HEK293 (cell line): ENCODE results near the gene PTPRH.
A peak's percentile ranks its signal among the peaks of the same experiment; 100 is the strongest.

ENCODE experiments used
- CTCF ChIA-PET: fragments of 350-600 bp; formaldehyde crosslinking; extraction: SDS; loops from one replicate; lab custom pipeline; 2021; ENCODE audit warnings: antibody characterized with exemption; lab: Yijun Ruan, JAX
- POLR2A ChIA-PET: fragments of 300-600 bp; formaldehyde crosslinking; extraction: SDS; loops from one replicate; lab custom pipeline; 2020; ENCODE audit warnings: antibody characterized with exemption, inconsistent platforms; lab: Yijun Ruan, JAX
- H3K27ac ChIP-seq: fragments of 200-500 bp; sonication (Bioruptor generic); 2 replicates; pipeline ENCODE4 v1.5.1; 2014; ENCODE audit warnings: low read depth, low read length, control low read depth, inconsistent platforms; ENCODE audit errors: extremely low read depth
- H3K36me3 ChIP-seq, 2 experiments: fragments of 200-500 bp in 1 of 2; sonication (Bioruptor generic) in 1 of 2; 1 replicate in 1 of 2; 2 replicates in 1 of 2; pipeline ENCODE4 v1.5.1; 2014 to 2017; ENCODE audit warnings: inconsistent platforms in 2 of 2, low read length in 2 of 2; ENCODE audit not compliant: control insufficient read depth in 2 of 2, insufficient read depth in 1 of 2
- H3K4me1 ChIP-seq: fragments of 200-500 bp; sonication (Bioruptor generic); 2 replicates; pipeline ENCODE4 v1.5.1; 2014; ENCODE audit warnings: mild to moderate bottlenecking, low read length, inconsistent platforms; ENCODE audit not compliant: control insufficient read depth, insufficient read depth
- H3K4me3 ChIP-seq: 2 replicates; pipeline ENCODE4 v1.5.1; 2011; ENCODE audit warnings: low read depth, mild to moderate bottlenecking, control low read depth, low read length, moderate library complexity
- H3K9me3 ChIP-seq: fragments of 200-500 bp; sonication (Bioruptor generic); 2 replicates; pipeline ENCODE4 v1.5.1; 2014; ENCODE audit warnings: low read depth, low read length, inconsistent platforms; ENCODE audit not compliant: control insufficient read depth, insufficient read depth
- KLF1 ChIP-seq: fragments of 450-650 bp; formaldehyde crosslinking; IDR thresholded peaks from 2 replicates; pipeline ENCODE4 v1.5.1; 2016; ENCODE audit warnings: missing biosample characterization, missing genetic modification characterization
- REST ChIP-seq: fragments of 450-650 bp; formaldehyde crosslinking; IDR thresholded peaks from 2 replicates; pipeline ENCODE4 v1.5.1; 2016; ENCODE audit warnings: missing biosample characterization, missing genetic modification characterization
- SALL2 ChIP-seq: fragments of 450-650 bp; formaldehyde crosslinking; IDR thresholded peaks from 2 replicates; pipeline ENCODE4 v1.5.0; 2017; ENCODE audit warnings: missing biosample characterization, mild to moderate bottlenecking, missing genetic modification characterization, borderline replicate concordance
- ZBTB10 ChIP-seq: fragments of 450-650 bp; formaldehyde crosslinking; IDR thresholded peaks from 2 replicates; pipeline ENCODE4 v1.5.1; 2016; ENCODE audit warnings: missing biosample characterization, missing genetic modification characterization
- ZFP3 ChIP-seq: fragments of 450-650 bp; formaldehyde crosslinking; IDR thresholded peaks from 2 replicates; pipeline ENCODE4 v1.5.1; 2016; ENCODE audit warnings: low read depth, missing biosample characterization, missing genetic modification characterization
- ZIC2 ChIP-seq: fragments of 450-650 bp; formaldehyde crosslinking; IDR thresholded peaks from 2 replicates; pipeline ENCODE4 v1.5.1; 2016; ENCODE audit warnings: missing biosample characterization, missing genetic modification characterization
- ZNF350 ChIP-seq: fragments of 450-650 bp; formaldehyde crosslinking; IDR thresholded peaks from 2 replicates; pipeline ENCODE4 v1.5.0; 2017; ENCODE audit warnings: missing biosample characterization, mild to moderate bottlenecking, missing genetic modification characterization
- ZNF404 ChIP-seq: fragments of 450-650 bp; formaldehyde crosslinking; IDR thresholded peaks from 2 replicates; pipeline ENCODE4 v1.5.1; 2017; ENCODE audit warnings: missing biosample characterization, missing genetic modification characterization
- ZNF548 ChIP-seq: fragments of 450-650 bp; formaldehyde crosslinking; IDR thresholded peaks from 2 replicates; pipeline ENCODE4 v1.5.1; 2016; ENCODE audit warnings: missing biosample characterization, missing genetic modification characterization
- ZNF560 ChIP-seq: fragments of 450-650 bp; formaldehyde crosslinking; IDR thresholded peaks from 2 replicates; pipeline ENCODE4 v1.5.1; 2017; ENCODE audit warnings: missing biosample characterization, missing genetic modification characterization, borderline replicate concordance
- ZNF747 ChIP-seq: fragments of 450-650 bp; formaldehyde crosslinking; IDR thresholded peaks from 2 replicates; pipeline ENCODE4 v1.5.1; 2016; ENCODE audit warnings: missing biosample characterization, missing genetic modification characterization
- ZSCAN23 ChIP-seq: fragments of 450-650 bp; formaldehyde crosslinking; IDR thresholded peaks from 2 replicates; pipeline ENCODE4 v1.5.1; 2016; ENCODE audit warnings: missing biosample characterization, missing genetic modification characterization
- ZSCAN4 ChIP-seq: fragments of 450-650 bp; formaldehyde crosslinking; IDR thresholded peaks from 2 replicates; pipeline ENCODE4 v1.5.1; 2017; ENCODE audit warnings: missing biosample characterization, missing genetic modification characterization
- TF ChIP-seq, protein P1 (sequence below): fragments of 450-650 bp; formaldehyde crosslinking; IDR thresholded peaks from 2 replicates; pipeline ENCODE4 v1.5.1; 2017; ENCODE audit warnings: missing biosample characterization, missing genetic modification characterization
- TF ChIP-seq, protein P2 (sequence below): fragments of 450-650 bp; formaldehyde crosslinking; IDR thresholded peaks from 2 replicates; pipeline ENCODE4 v1.5.1; 2017; ENCODE audit warnings: missing biosample characterization, mild to moderate bottlenecking, missing genetic modification characterization, moderate library complexity

The PTPRH gene

GRCh38 chr19:55223291-55224037 is 14.2 kb upstream of the PTPRH start:
- CTCF ChIA-PET = interaction anchor here (0.5 to 0.7 kb wide), 2 partner anchors 14 to 29 kb away, joined by 3 to 4 read pairs; no protein-coding TSS in a partner anchor
- no peaks in the 10 kb centered on the region for H3K4me1 ChIP-seq

DNA sequence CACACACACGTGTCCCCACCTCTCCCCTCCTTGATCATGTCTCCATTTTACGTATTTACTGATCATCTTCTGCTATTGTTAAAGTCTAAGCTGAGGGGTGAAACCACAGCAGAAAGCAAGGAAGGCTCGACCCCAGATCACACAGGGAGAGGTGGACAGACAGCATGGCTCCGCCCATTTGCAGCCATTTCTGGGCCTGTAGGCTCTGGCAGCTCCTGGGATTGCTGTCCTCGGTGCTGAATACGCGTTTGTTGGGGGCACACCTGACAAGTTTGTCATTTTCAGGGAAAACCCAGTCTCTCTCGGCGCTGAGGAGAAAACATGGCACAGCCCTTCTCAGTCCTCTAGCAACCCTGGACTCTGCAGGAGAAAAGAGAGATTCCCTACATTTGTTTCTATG is 11.2 kb upstream of the PTPRH start:
- Histone ChIP-seq H3K4me3 (no peak overlapping the region), H3K4me1 (peaks cover 10% of the 10 kb centered on the region), H3K27ac (no peak overlapping the region), H3K36me3 (peaks cover 0 to 5% of the 10 kb centered on the region in 2 experiments; a peak in 1 of 3 replicates), H3K9me3 (no peaks in the 10 kb centered on the region)
- ChIA-PET POLR2A (no interaction called here), CTCF (interaction anchor here (0.6 to 1.1 kb wide), 3 partner anchors 10 to 198 kb away, joined by 3 to 5 read pairs (median 5); no protein-coding TSS in a partner anchor)
- TF ChIP-seq REST (peak; percentile 93), ZNF404 (no peak), ZNF747 (no peak), ZSCAN23 (no peak)
- TF ChIP-seq, protein P1, sequence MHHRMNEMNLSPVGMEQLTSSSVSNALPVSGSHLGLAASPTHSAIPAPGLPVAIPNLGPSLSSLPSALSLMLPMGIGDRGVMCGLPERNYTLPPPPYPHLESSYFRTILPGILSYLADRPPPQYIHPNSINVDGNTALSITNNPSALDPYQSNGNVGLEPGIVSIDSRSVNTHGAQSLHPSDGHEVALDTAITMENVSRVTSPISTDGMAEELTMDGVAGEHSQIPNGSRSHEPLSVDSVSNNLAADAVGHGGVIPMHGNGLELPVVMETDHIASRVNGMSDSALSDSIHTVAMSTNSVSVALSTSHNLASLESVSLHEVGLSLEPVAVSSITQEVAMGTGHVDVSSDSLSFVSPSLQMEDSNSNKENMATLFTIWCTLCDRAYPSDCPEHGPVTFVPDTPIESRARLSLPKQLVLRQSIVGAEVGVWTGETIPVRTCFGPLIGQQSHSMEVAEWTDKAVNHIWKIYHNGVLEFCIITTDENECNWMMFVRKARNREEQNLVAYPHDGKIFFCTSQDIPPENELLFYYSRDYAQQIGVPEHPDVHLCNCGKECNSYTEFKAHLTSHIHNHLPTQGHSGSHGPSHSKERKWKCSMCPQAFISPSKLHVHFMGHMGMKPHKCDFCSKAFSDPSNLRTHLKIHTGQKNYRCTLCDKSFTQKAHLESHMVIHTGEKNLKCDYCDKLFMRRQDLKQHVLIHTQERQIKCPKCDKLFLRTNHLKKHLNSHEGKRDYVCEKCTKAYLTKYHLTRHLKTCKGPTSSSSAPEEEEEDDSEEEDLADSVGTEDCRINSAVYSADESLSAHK = no peak

More at GRCh38 chr19:55223291-55224037, 14.2 kb upstream of the PTPRH start:
- TF ChIP-seq ZBTB10 (tag by site-specific recombination) (no peak), SALL2 (no peak), ZNF560 (tag by site-specific recombination) (no peak), ZFP3 (tag by site-specific recombination) (no peak), ZNF350 (no peak), KLF1 (no peak), ZSCAN4 (peak; percentile 86), ZIC2 (tag by site-specific recombination) (peak; percentile 66), ZNF548 (tag by site-specific recombination) (no peak)
- TF ChIP-seq, protein P2, sequence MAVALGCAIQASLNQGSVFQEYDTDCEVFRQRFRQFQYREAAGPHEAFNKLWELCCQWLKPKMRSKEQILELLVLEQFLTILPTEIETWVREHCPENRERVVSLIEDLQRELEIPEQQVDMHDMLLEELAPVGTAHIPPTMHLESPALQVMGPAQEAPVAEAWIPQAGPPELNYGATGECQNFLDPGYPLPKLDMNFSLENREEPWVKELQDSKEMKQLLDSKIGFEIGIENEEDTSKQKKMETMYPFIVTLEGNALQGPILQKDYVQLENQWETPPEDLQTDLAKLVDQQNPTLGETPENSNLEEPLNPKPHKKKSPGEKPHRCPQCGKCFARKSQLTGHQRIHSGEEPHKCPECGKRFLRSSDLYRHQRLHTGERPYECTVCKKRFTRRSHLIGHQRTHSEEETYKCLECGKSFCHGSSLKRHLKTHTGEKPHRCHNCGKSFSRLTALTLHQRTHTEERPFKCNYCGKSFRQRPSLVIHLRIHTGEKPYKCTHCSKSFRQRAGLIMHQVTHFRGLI (tag by site-specific recombination) = no peak
- TF ChIP-seq, protein P1 = no peak
- no peaks in the 10 kb centered on the region for H3K9me3 ChIP-seq
- POLR2A ChIA-PET = interaction anchor here (0.6 kb wide), 1 partner anchor 449 kb away, joined by 4 read pairs; no protein-coding TSS in a partner anchor
- no peak overlapping the region for H3K27ac ChIP-seq
- peaks cover 0 to 23% of the 10 kb centered on the region in 2 experiments; a peak in 1 of 3 replicates for H3K36me3 ChIP-seq
- no peak overlapping the region for H3K4me3 ChIP-seq
